ENCODE data around the gene FBRSL1.

Gene FBRSL1

DNA sequence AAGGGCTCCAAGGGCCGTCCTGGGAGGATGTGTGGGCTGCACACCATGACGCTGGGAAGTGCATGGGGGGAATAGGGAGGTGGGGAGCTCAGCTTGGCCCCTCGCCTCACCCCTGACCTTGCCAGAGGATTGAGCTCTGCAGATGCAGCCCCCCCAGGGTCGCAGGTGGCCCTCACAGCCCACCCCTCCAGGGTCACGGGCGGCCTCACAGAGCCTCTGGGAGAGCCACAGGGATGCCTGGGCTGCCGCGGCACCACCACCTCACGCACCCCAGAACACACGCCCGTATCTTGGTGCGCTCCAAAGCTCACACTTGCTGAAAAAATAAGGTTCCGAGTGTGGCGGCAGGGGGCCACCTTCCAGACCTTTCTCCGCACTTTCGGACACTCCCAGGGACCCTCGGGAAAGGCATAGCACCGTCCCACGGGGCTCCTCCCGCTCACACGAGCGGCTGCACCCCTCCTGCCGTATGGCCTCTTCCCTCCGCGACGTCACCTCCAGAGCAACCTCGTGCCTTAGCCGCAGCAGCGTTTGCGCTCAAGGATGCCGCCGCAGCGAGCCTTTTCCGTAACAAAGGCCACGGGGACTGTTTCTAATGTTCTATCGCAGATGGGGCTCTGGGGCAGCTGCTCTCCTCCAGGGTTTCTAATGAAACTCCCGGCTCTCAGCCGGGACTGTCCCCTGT, 9.9 kb upstream of the FBRSL1 start:
- TF ChIP-seq POLR2A (IDR thresholded peaks at IDR 0.05; ENCODE audit: low read length) (no peak), GATA1 (IDR thresholded peaks at IDR 0.05; ENCODE audit: low read depth, low read length) (no peak)
- no peak for DNase-seq

DNA sequence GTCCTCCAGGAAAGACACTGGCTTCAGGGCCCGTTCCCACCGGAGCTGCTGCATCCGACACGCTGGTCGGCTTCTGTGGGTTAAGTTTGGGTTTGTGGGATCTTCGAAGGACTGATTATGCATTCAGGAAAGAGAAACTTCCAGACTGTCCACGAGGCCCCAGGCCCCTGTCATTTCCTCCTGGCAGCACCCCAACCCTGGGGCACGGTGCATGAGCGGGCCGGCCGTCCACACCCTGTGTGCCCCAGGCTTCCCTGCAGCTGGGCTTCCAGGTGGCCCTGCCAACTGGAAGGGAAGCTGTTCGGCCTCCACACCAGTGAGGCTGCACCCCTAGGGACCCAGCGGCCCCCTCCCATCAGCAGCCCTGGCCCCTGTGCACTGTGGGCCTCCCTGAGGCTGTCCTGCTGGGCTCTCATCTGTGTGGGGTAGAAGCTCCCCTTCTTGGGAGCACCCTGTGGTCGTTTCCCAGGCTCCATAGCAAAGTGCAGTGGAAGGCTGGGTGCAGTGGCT, 9.3 kb upstream of the FBRSL1 start:
- TF ChIP-seq GATA1 (IDR thresholded peaks at IDR 0.05; ENCODE audit: low read depth, low read length) (no peak), POLR2A (IDR thresholded peaks at IDR 0.05; ENCODE audit: low read length) (no peak)
- no peak for DNase-seq

DNA sequence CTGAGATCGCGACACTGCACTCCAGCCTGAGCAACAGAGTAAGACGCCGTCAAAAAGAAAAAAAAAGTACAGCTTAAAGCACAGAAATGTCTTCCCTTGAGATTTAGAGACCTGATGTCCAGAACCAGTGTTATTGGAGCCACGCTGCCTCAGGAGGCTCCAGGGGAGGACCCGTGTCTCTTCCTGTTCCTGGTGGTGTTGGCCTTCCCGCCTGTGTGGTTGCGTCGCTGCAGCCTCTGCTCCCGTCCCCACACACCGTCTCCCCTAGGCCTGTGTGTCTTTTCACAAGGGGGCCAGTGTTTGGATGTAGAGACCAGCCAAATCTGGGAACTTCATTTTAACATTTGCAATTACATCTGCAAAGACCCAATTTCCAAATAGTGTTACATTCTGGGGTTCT, 8.6 kb upstream of the FBRSL1 start:
- DNase-seq, result no peak
- TF ChIP-seq POLR2A (IDR thresholded peaks at IDR 0.05; ENCODE audit: low read length) (no peak), GATA1 (IDR thresholded peaks at IDR 0.05; ENCODE audit: low read depth, low read length) (no peak)

DNA sequence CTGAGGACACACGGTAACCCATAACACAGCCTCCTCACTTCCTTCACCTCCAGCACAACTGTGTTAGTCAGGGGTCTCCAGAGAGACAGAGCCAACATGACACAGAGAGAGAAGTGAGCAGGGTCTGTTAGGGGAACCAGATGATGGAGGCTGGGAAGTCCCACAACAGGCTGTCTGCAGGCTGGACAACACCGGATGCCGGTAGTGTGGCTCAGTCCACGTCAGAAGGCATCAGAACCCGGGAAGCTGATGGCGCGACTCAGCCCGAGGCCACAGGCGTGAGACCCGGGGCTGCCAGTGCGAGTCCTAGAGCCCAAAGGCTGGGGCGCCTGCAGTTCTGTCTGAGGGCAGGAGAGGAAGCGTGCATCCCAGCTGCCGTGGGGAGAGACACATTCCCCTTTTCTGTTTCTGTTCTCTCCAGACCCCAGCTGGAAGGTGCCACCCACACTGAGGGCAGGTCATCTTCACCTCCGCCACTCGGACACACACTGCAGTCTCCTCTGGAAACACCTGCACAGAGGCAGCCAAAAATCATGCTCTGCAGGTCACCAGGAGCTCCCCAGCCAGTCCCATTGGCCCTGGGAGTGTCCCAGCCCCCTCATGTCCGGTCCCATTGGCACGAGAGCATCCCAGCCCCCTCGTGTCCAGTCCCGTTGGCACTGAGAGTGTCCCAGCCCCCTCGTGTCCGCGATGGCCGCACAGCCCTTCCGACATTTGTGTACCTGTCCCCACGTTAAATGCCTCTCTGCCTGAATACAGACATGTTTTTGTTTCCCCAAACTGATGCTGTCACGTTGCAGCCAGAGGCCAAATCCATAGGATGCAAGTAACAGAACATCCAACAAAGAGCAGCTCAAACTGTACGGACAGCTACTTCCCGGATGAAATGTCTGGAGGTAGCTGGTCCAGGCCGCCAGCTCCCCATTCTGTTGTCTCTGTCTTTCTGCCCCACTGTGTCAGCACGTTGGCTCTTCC, 7.9 kb upstream of the FBRSL1 start:
- DNase-seq, result no peak
- TF ChIP-seq POLR2A (IDR thresholded peaks at IDR 0.05; ENCODE audit: low read length) (no peak), GATA1 (IDR thresholded peaks at IDR 0.05; ENCODE audit: low read depth, low read length) (no peak)

DNA sequence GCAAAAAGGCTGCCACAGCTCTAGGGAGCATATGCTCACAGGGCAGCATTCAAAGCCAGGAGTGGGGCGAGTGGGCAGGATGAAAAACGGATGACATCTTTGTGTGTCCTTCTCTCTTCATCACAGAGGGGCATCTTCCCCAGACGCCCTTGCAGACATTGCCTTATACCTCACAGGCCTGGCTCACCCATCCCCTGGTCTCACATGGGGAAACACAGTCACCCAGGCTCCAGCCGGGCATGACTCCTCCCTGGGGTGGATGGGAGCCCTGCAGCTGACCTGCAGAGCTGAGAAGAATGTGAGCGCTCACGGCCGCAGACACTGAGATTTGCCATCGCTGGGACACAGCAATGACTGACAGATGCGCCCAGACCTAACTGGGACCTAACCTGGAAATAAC, 7.2 kb upstream of the FBRSL1 start:
- TF ChIP-seq GATA1 (IDR thresholded peaks at IDR 0.05; ENCODE audit: low read depth, low read length) (no peak), POLR2A (IDR thresholded peaks at IDR 0.05; ENCODE audit: low read length) (no peak)

DNA sequence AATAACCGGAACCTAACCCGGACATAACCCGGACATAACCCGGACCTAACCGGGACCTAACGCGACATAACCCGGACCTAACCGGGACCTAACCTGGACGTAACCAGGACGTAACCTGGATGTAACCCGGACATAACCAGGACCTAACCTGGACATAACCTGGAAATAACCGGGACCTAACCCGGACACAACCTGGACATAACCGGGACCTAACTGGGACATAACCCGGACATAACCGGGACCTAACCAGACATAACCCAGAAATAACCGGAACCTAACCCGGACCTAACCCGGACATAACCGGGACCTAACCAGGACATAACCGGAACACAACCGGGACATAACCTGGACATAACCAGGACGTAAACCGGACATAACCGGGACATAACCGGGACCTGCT, 6.7 kb upstream of the FBRSL1 start:
- DNase-seq, result no peak
- TF ChIP-seq GATA1 (IDR thresholded peaks at IDR 0.05; ENCODE audit: low read depth, low read length) (no peak), POLR2A (IDR thresholded peaks at IDR 0.05; ENCODE audit: low read length) (no peak)

More for the DNA sequence above, 7.2 kb upstream of the FBRSL1 start:
- no peak for DNase-seq

DNA sequence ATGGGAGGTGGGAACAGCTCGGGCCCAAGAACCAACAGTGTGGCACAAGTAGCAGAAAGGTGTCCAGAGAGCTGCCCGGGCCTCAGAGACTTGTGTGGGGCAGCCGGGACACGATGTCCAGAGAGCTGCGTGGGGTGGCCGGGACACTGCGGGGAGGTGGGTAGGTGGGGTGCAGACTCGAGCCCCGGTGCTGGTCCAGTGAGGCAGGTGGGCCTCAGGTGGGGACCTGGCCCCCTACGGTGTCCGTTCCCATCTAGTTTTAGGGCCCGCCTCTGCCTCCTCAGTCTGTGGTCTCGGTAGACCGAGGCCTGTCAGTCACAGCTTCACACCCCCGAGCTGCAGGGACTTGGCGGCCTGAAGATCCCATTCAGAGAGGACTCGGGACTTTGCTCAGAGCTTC, 6.3 kb upstream of the FBRSL1 start:
- no peak for TF ChIP-seq POLR2A (IDR thresholded peaks at IDR 0.05; ENCODE audit: low read length)
- no peak for TF ChIP-seq GATA1 (IDR thresholded peaks at IDR 0.05; ENCODE audit: low read depth, low read length)
- DNase-seq, result no peak

DNA sequence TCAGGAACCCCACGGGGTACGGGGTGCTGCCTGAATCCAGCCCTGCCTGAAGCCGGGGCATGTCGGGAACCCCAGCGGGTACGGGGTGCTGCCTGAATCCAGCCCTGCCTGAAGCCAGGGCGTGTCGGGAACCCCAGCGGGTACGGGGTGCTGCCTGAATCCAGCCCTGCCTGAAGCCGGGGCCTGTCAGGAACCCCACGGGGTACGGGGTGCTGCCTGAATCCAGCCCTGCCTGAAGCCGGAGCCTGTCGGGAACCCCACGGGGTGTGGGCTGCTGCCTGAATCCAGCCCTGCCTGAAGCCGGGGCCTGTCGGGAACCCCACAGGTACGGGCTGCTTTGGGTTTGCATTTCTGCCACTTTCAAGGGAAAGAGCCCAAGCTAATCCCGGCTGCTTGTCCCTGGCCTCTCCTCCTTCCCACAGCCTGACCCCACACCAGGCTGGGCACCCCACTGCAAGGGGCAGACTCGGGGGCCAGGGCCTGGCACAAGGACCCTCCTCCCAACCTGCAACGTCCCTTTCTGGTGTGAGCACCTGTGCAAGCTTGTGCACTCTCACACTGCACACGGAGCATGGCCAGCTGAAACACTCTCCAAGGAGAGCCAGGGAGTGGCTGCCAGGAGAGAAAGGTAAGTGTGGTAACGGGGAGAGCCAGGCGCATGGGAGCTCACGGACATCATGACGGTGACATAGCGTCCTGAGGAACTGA, 5.6 kb upstream of the FBRSL1 start:
- no peak for DNase-seq

DNA sequence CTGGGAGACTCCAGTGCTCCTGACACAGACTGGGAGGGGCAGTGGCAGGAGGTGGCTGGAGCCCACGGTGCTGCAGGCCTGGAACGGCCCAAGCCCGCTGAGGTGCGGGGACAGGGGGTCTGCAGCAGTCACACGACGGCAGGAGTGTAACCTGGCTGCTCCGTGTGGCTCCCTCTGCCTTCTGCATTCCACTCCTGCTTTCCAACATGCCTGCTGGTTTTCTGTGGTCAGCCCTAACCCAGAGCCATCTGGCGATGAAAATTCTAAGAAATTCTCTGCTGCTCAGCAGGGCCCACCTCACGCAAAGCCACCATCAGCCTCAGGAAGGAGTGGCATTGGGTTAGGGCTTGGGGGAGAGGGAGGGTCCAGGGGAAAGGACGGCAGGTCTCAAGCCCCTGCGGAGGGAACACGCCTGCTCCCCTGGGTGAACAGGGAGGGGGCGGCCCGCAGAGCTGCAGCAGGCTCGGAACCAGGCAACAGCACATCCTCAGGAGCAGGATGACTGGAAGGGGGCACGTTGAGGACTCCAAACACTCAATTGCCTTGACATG, 5.0 kb upstream of the FBRSL1 start:
- no peak for DNase-seq
- TF ChIP-seq POLR2A (IDR thresholded peaks at IDR 0.05; ENCODE audit: low read length) (peak; percentile 11), GATA1 (IDR thresholded peaks at IDR 0.05; ENCODE audit: low read depth, low read length) (no peak)

More for the DNA sequence above, 5.6 kb upstream of the FBRSL1 start:
- TF ChIP-seq POLR2A (IDR thresholded peaks at IDR 0.05; ENCODE audit: low read length) (no peak), GATA1 (IDR thresholded peaks at IDR 0.05; ENCODE audit: low read depth, low read length) (no peak)

DNA sequence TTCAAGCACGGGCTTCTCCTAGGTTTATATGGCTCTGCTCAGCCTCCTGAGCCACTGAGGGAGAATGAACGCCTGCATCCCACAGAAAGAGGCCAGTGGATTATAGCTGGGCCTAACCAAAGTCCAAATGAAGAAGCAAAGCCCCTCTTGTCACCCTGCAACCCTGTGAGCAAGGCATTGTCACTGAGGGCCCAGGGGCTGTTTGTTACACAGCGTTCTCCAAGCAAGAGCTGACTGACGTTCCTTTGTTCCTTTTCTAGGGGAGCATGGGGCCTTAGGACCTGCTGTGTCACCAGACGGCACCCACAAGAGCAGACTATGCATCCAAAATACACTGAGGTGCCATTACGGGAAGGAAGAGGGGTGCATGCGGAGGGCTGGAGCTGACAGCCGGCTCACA, 4.3 kb upstream of the FBRSL1 start:
- no peak for TF ChIP-seq GATA1 (IDR thresholded peaks at IDR 0.05; ENCODE audit: low read depth, low read length)
- no peak for TF ChIP-seq POLR2A (IDR thresholded peaks at IDR 0.05; ENCODE audit: low read length)
- DNase-seq, result no peak

DNA sequence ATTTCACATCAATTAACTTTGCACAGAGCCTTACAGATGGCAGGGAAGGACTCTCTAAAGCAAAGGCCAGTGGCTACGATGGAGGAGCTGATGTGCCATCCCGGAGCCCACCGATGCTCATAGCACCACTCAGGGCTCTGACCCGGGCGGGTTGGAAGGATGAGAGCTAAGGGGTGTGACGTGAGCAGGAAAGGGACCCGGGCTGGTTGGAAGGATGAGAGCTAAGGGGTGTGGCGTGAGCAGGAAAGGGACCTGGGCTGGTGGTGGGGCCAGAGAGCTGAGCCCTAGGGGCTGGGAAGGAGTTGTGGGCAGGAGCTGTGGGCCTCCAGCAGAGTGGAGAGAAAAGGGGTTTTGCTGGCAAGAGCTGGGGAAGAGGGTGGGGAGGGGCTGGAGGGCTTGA, 3.8 kb upstream of the FBRSL1 start:
- DNase-seq, result no peak
- TF ChIP-seq GATA1 (IDR thresholded peaks at IDR 0.05; ENCODE audit: low read depth, low read length) (no peak), POLR2A (IDR thresholded peaks at IDR 0.05; ENCODE audit: low read length) (no peak)

DNA sequence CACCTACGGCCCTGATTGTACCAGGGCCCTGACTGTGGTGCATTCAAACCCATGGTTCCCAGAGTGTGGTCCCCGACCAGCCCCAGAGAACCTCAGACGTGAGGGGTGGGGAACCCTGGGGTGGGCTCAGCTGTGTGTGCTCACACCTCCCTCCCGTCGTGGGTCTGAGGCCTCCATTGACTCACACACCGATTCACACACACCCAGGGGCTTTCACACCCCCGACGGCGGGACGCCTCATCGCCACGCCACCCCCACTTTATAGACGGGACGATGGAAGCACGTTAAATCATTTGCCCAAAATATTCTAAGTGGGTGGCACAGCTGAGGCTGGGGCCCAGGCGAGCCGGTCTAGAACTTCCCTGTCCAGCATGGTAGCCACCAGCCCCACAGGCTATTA, 3.4 kb upstream of the FBRSL1 start:
- no peak for TF ChIP-seq POLR2A (IDR thresholded peaks at IDR 0.05; ENCODE audit: low read length)
- TF ChIP-seq GATA1 (IDR thresholded peaks at IDR 0.05; ENCODE audit: low read depth, low read length), result no peak
- DNase-seq, result no peak

DNA sequence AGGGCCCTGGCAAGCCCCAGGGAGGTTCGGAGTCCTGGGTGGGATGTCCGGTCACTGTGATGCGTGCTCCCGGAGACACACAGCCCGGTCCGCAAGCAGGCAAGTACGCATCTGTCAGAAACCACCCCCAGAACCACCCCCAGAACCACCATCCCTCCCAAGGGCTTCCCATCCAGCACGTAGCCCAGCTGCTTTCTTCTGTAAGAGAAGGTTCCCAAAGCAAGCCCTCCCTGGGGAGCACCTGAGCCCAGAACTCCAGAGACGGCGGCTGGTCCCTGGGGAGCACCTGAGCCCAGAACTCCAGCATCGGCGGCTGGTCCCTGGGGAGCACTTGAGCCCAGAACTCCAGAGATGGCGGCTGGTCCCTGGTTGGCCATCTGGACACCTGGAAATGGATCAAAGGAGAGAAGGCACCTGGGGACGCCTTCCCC, 2.6 kb upstream of the FBRSL1 start:
- TF ChIP-seq GATA1 (IDR thresholded peaks at IDR 0.05; ENCODE audit: low read depth, low read length) (no peak), POLR2A (IDR thresholded peaks at IDR 0.05; ENCODE audit: low read length) (no peak)
- no peak for DNase-seq

All from erythroblast (primary cell).